Activated T-helper 2 cell treated with anti-CD3 and anti-CD28 coated beads, Interferon-gamma antibody, Interleukin-2, Interleukin-4, amounts not matched to agents 10 μg/mL and 5 μg/mL and 100 μg/mL, durations not matched to agents 14 hours and 24 hours and 36 hours (primary cell): ENCODE data around the gene SLC19A1. TPM values are rescaled to one million over a fixed set of nuclear protein-coding genes. Genes with fewer than 3 reads are reported as not detected.

Experiments used
- DNase-seq: peaks from one replicate; pipeline ENCODE4 v3.0.0; 2021; ENCODE audit warnings: low spot score
- H3K27ac Mint-ChIP-seq: one replicate; pipeline ENCODE4 v1.8.0; 2021; ENCODE audit warnings: mixed read lengths
- H3K27me3 Mint-ChIP-seq: one replicate; pipeline ENCODE4 v1.8.0; 2021; ENCODE audit warnings: low read depth, mixed read lengths
- H3K36me3 Mint-ChIP-seq: one replicate; pipeline ENCODE4 v1.8.0; 2021; ENCODE audit warnings: low read depth, mixed read lengths
- H3K4me1 Mint-ChIP-seq: one replicate; pipeline ENCODE4 v1.8.0; 2021; ENCODE audit warnings: low read depth, mixed read lengths
- H3K4me3 Mint-ChIP-seq: one replicate; pipeline ENCODE4 v1.8.0; 2021; ENCODE audit warnings: low read depth, mild to moderate bottlenecking, moderate library complexity, mixed read lengths
- H3K9me3 Mint-ChIP-seq: one replicate; pipeline ENCODE4 v1.8.0; 2021; ENCODE audit warnings: mixed read lengths
- intact Hi-C: fragments of 100-400 bp; cut with micrococcal nuclease; formaldehyde crosslinking; loops from one replicate; pipeline ENCODE4 v1.15.1; 2023
- total RNA-seq: library from RNA; stranded (reverse); gene quantifications from 2 replicates; pipeline ENCODE4 v1.2.3, GENCODE V29; 2022

SLC19A1 gene
- total RNA-seq, 1 donor from 2014 or later, result 68.1 TPM

GRCh38 chr21:45517249-45518065 lies 24.8 kb downstream of the SLC19A1 start:
- H3K27me3 Mint-ChIP-seq, result no peaks in the 10 kb centered on the region
- intact Hi-C loops, result no loop called here
- peaks cover 14% of the 10 kb centered on the region for H3K4me1 Mint-ChIP-seq
- H3K36me3 Mint-ChIP-seq, result peaks cover 75% of the 10 kb centered on the region
- peak overlapping the region; percentile 66 for H3K27ac Mint-ChIP-seq
- no peak for DNase-seq
- H3K4me3 Mint-ChIP-seq, result no peak overlapping the region
- peaks cover 48% of the 10 kb centered on the region for H3K9me3 Mint-ChIP-seq

- peaks cover 40% of the 10 kb centered on the region for H3K9me3 Mint-ChIP-seq
- H3K27me3 Mint-ChIP-seq, result no peaks in the 10 kb centered on the region
- DNase-seq, result no peak
- H3K36me3 Mint-ChIP-seq, result peaks cover 68% of the 10 kb centered on the region
- H3K27ac Mint-ChIP-seq, result no peak overlapping the region
- H3K4me3 Mint-ChIP-seq, result no peak overlapping the region
- intact Hi-C loops, result no loop called here
- peaks cover 14% of the 10 kb centered on the region for H3K4me1 Mint-ChIP-seq
Measured at GRCh38 chr21:45516671-45517151, 25.5 kb downstream of the SLC19A1 start.

GRCh38 chr21:45516071-45516670 lies 26.1 kb downstream of the SLC19A1 start:
- Mint-ChIP-seq H3K9me3 (peaks cover 35% of the 10 kb centered on the region), H3K4me3 (no peak overlapping the region), H3K36me3 (peaks cover 62% of the 10 kb centered on the region), H3K4me1 (peaks cover 14% of the 10 kb centered on the region), H3K27me3 (no peaks in the 10 kb centered on the region), H3K27ac (no peak overlapping the region)
- DNase-seq, result no peak
- intact Hi-C loops, result no loop called here

GRCh38 chr21:45515241-45516061 lies 26.8 kb downstream of the SLC19A1 start:
- peaks cover 14% of the 10 kb centered on the region for H3K4me1 Mint-ChIP-seq
- peaks cover 55% of the 10 kb centered on the region for H3K36me3 Mint-ChIP-seq
- no peak overlapping the region for H3K4me3 Mint-ChIP-seq
- H3K9me3 Mint-ChIP-seq, result peaks cover 28% of the 10 kb centered on the region
- intact Hi-C loops, result no loop called here
- no peak for DNase-seq
- H3K27ac Mint-ChIP-seq, result no peak overlapping the region
- H3K27me3 Mint-ChIP-seq, result no peaks in the 10 kb centered on the region

GRCh38 chr21:45514311-45515021 lies 27.8 kb downstream of the SLC19A1 start:
- peaks cover 18% of the 10 kb centered on the region for H3K9me3 Mint-ChIP-seq
- H3K4me3 Mint-ChIP-seq, result no peak overlapping the region
- H3K36me3 Mint-ChIP-seq, result peaks cover 45% of the 10 kb centered on the region
- intact Hi-C loops, result no loop called here
- H3K4me1 Mint-ChIP-seq, result peaks cover 14% of the 10 kb centered on the region
- no peak for DNase-seq
- H3K27ac Mint-ChIP-seq, result no peak overlapping the region
- H3K27me3 Mint-ChIP-seq, result no peaks in the 10 kb centered on the region

GRCh38 chr21:45513741-45514310 lies 28.4 kb downstream of the SLC19A1 start:
- DNase-seq, result no peak
- Mint-ChIP-seq H3K4me1 (peaks cover 14% of the 10 kb centered on the region), H3K36me3 (peaks cover 39% of the 10 kb centered on the region), H3K27ac (no peak overlapping the region), H3K27me3 (no peaks in the 10 kb centered on the region), H3K9me3 (peaks cover 12% of the 10 kb centered on the region), H3K4me3 (no peak overlapping the region)
- intact Hi-C loops, result no loop called here

- Mint-ChIP-seq H3K27ac (no peak overlapping the region), H3K4me3 (no peak overlapping the region), H3K27me3 (no peaks in the 10 kb centered on the region), H3K36me3 (peaks cover 32% of the 10 kb centered on the region), H3K4me1 (peaks cover 8% of the 10 kb centered on the region), H3K9me3 (peaks cover 5% of the 10 kb centered on the region)
- intact Hi-C loops, result no loop called here
- no peak for DNase-seq
Measured at GRCh38 chr21:45513003-45513717, 29.1 kb downstream of the SLC19A1 start.

- Mint-ChIP-seq H3K9me3 (no peaks in the 10 kb centered on the region), H3K36me3 (peaks cover 27% of the 10 kb centered on the region), H3K4me3 (no peak overlapping the region), H3K27me3 (no peaks in the 10 kb centered on the region), H3K4me1 (peaks cover 3% of the 10 kb centered on the region), H3K27ac (no peak overlapping the region)
- intact Hi-C loops, result no loop called here
- no peak for DNase-seq
Measured at GRCh38 chr21:45512626-45513002, 29.6 kb downstream of the SLC19A1 start.

GRCh38 chr21:45511661-45512431 lies 30.4 kb downstream of the SLC19A1 start:
- intact Hi-C loops, result no loop called here
- Mint-ChIP-seq H3K4me1 (no peaks in the 10 kb centered on the region), H3K36me3 (peaks cover 19% of the 10 kb centered on the region), H3K27me3 (no peaks in the 10 kb centered on the region), H3K9me3 (no peaks in the 10 kb centered on the region), H3K27ac (no peak overlapping the region), H3K4me3 (no peak overlapping the region)
- DNase-seq, result no peak

- Mint-ChIP-seq H3K27ac (no peak overlapping the region), H3K4me3 (no peak overlapping the region), H3K27me3 (no peaks in the 10 kb centered on the region), H3K9me3 (no peaks in the 10 kb centered on the region), H3K36me3 (peaks cover 13% of the 10 kb centered on the region), H3K4me1 (no peaks in the 10 kb centered on the region)
- no peak for DNase-seq
- intact Hi-C loops, result no loop called here
Measured at GRCh38 chr21:45511007-45511406, 31.2 kb downstream of the SLC19A1 start.

GRCh38 chr21:45510466-45510955 lies 31.7 kb downstream of the SLC19A1 start:
- Mint-ChIP-seq H3K9me3 (no peaks in the 10 kb centered on the region), H3K27ac (no peak overlapping the region)
- intact Hi-C loops, result no loop called here

More at GRCh38 chr21:45510466-45510955, 31.7 kb downstream of the SLC19A1 start:
- DNase-seq, result no peak
- Mint-ChIP-seq H3K4me1 (no peaks in the 10 kb centered on the region), H3K27me3 (no peaks in the 10 kb centered on the region), H3K36me3 (peaks cover 13% of the 10 kb centered on the region), H3K4me3 (no peak overlapping the region)
